Right lobe of liver (tissue), 6 donors: ENCODE results near the gene IREB2. TPM values are rescaled to one million over a fixed set of nuclear protein-coding genes. Genes with fewer than 3 reads are reported as not detected.

ENCODE experiments used
- ATAC-seq, 4 donors: fragments of 200-7000 bp; cut with Tn5 transposase; one replicate each; pipeline ENCODE4 v1.9.1; 2020; ENCODE audit warnings: mild to moderate bottlenecking in 4 of 4, moderate library complexity in 4 of 4
- DNase-seq, 3 donors: peaks; one replicate each; pipeline ENCODE4 v3.0.0-alpha.2; 2020
- H3K27ac ChIP-seq, 3 donors: fragments of 200-600 bp; one replicate each; pipeline ENCODE4 v1.8.0; 2022
- H3K27me3 ChIP-seq, 2 donors: fragments of 200-600 bp; one replicate each; pipeline ENCODE4 v1.8.0; 2022
- H3K36me3 ChIP-seq, 4 donors: fragments of 200-600 bp; sonication (generic) in 1 of 4; one replicate each; pipeline versions ENCODE4 v1.5.1 to v1.8.0; 2017 to 2022; ENCODE audit warnings: control low read depth in 1 of 4
- H3K4me1 ChIP-seq, 4 donors: fragments of 200-600 bp; sonication (generic) in 1 of 4; one replicate each; pipeline versions ENCODE4 v1.5.1 to v1.8.0; 2017 to 2022; ENCODE audit warnings: control low read depth in 1 of 4
- H3K4me3 ChIP-seq, 3 donors: fragments of 200-600 bp; one replicate each; pipeline ENCODE4 v1.8.0; 2022
- H3K9me3 ChIP-seq, 4 donors: fragments of 200-600 bp; sonication (generic) in 1 of 4; one replicate each; pipeline versions ENCODE4 v1.5.1 to v1.8.0; 2017 to 2022; ENCODE audit warnings: control low read depth in 1 of 4
- POLR2A ChIP-seq: fragments of 450-650 bp; IDR thresholded peaks from one replicate; pipeline ENCODE4 v1.6.1; 2017; ENCODE audit warnings: antibody characterized with exemption, mild to moderate bottlenecking
- WGBS: methylation state at CpG from one replicate; pipeline ENCODE4 v1.1.6; 2018; ENCODE audit warnings: low coverage, low lambda C conversion rate; ENCODE audit not compliant: insufficient coverage; ENCODE audit errors: missing lambda C conversion rate; 5-methylcytosine and 5-hydroxymethylcytosine counted together
- intact Hi-C, 2 donors: fragments of 100-400 bp; cut with DNase I; formaldehyde crosslinking; loops; one replicate each; pipeline versions ENCODE4 v1.11.2 to v1.14.1; 2022
- total RNA-seq, 6 experiments: library from RNA; depleted of rRNA in 2 of 6; stranded (reverse); fragments of >200 nt in 2 of 6; fragmentation: NEBNext Ultra II Directional in 3 of 6; extraction: Animal tissue kit (Norgen Biotek cat#: 25700) in 3 of 6; gene quantifications; one replicate each; pipeline versions ENCODE4 v1.1.0 to v1.2.4, GENCODE V29; 2016 to 2023
- TF ChIP-seq, protein P1 (sequence below), 4 donors: fragments of 200-600 bp in 3 of 4; fragments of 450-650 bp in 1 of 4; IDR thresholded peaks; one replicate each; pipeline versions ENCODE4 v1.5.1 to v1.8.0; 2016 to 2022; ENCODE audit warnings: antibody characterized with exemption in 4 of 4, mild to moderate bottlenecking in 2 of 4
- donor health status: DM: no; HTN: yes; CAD: no.
- donor health status: DM: no; HTN: no; CAD: no.
- donor health status: DM: no; HTN: no; CAD: no.
- donor health status: DM: no; HTN: yes; CAD: no.
- donor health status: DM: no; HTN: yes; CAD: no.

The IREB2 gene
- total RNA-seq, 6 experiments from 2014 or later = 17.1 to 36.2 (median 25.6) TPM

DNA sequence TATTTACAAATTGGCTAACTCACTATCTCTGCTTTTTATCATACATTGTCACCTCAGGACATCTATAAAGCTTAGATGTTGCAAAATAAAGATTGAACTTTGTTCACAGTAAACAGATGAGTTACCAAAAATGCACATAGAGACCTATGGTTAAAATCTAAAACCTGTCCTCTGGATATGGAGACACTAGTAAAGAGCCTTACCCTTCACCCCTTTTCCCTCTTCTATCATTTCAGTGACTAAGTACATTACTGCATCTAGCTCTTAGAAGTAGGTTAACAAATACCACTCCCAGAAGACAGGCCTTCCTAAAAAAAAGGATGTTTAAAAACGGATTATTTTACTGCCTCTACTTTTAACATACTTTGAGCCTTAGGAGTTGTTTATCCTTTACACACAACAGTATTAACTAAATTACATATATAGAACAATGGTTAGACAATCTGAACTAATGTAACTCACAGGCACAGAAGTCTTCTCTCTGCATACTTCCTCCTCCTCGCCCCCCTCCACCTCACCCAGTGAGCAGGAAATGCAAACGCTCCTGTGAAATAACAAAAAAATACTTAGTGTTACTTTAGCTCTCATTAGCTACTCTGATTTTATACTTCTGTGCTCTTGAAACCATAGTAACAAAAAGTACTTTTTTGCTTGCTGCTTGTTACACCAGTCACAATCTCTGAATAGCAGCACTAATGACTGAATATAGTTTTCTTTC is 23.3 kb downstream of the IREB2 start:
- Histone ChIP-seq H3K27ac (no peak overlapping the region), H3K4me3 (no peak overlapping the region), H3K9me3 (no peaks in the 10 kb centered on the region), H3K27me3 (no peaks in the 10 kb centered on the region), H3K36me3 (peaks cover 0 to 34% (median 11%) of the 10 kb centered on the region in 4 donors), H3K4me1 (peaks cover 0 to 20% (median 4%) of the 10 kb centered on the region in 4 donors)
- 43% methylated on average over 3 of the region's 3 CpGs for WGBS
- ATAC-seq = peak; percentile 16 to 65 (median 44)
- DNase-seq = no peak
- intact Hi-C loops = no loop called here
- TF ChIP-seq, protein P1, sequence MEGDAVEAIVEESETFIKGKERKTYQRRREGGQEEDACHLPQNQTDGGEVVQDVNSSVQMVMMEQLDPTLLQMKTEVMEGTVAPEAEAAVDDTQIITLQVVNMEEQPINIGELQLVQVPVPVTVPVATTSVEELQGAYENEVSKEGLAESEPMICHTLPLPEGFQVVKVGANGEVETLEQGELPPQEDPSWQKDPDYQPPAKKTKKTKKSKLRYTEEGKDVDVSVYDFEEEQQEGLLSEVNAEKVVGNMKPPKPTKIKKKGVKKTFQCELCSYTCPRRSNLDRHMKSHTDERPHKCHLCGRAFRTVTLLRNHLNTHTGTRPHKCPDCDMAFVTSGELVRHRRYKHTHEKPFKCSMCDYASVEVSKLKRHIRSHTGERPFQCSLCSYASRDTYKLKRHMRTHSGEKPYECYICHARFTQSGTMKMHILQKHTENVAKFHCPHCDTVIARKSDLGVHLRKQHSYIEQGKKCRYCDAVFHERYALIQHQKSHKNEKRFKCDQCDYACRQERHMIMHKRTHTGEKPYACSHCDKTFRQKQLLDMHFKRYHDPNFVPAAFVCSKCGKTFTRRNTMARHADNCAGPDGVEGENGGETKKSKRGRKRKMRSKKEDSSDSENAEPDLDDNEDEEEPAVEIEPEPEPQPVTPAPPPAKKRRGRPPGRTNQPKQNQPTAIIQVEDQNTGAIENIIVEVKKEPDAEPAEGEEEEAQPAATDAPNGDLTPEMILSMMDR (IDR thresholded peaks at IDR 0.05) = no peak
- TF ChIP-seq POLR2A = no peak

DNA sequence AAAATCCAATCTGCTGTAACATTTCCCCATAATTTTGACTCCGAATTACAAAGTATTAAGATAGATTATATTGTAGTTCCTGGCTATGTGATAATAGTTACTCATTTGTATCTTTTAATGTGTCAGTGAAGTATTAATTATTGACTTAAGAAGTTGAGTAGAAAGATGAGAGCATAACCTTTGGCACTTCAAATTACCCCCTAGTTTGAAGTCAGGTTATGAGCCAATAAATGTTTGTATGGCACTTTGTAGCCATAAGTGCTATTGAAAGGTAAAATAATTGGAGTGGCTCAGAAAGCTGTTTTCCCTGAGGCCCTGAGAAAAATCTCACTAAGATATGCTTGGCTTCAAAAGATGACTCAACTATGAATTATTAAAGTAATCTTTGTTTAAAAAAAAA is 31.0 kb downstream of the IREB2 start:
- Histone ChIP-seq H3K4me1 (no peaks in the 10 kb centered on the region), H3K4me3 (no peak overlapping the region), H3K9me3 (no peaks in the 10 kb centered on the region), H3K27ac (no peak overlapping the region), H3K36me3 (peaks cover 0 to 92% (median 35%) of the 10 kb centered on the region in 4 donors), H3K27me3 (no peaks in the 10 kb centered on the region)
- 42% methylated on average over 1 of the region's 1 CpG for WGBS
- no peak for DNase-seq
- TF ChIP-seq POLR2A = no peak
- TF ChIP-seq, protein P1 (IDR thresholded peaks at IDR 0.05) = no peak
- ATAC-seq = no peak
- intact Hi-C loops = no loop called here

DNA sequence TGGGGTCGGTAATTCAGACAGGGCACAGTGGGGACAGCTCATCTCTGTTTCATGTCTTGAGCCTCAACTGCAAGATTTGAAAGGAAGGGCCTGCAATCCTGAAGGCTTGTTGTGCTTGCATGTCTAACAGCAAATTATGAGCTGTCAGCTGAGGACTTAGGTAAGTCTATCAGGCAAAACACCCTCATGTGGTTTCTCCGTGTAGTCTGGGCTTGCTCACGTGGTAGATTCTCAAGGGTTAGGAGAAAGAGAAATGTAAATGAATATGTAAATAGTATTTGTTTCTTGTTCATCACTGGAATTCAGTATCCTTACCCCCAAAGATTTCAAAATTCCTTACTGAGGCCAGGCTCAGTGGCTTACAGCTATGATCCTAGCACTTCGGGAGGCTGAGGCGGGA is 39.3 kb downstream of the IREB2 start:
- Histone ChIP-seq H3K4me3 (no peak overlapping the region), H3K27me3 (no peaks in the 10 kb centered on the region), H3K4me1 (no peaks in the 10 kb centered on the region), H3K27ac (no peak overlapping the region), H3K9me3 (no peaks in the 10 kb centered on the region), H3K36me3 (peaks cover 0 to 70% (median 32%) of the 10 kb centered on the region in 4 donors)
- TF ChIP-seq POLR2A = no peak
- TF ChIP-seq, protein P1 (IDR thresholded peaks at IDR 0.05) = no peak
- ATAC-seq (no peak), DNase-seq (no peak)
- intact Hi-C loops = no loop called here
- WGBS = 75% methylated on average over 4 of the region's 5 CpGs

DNA sequence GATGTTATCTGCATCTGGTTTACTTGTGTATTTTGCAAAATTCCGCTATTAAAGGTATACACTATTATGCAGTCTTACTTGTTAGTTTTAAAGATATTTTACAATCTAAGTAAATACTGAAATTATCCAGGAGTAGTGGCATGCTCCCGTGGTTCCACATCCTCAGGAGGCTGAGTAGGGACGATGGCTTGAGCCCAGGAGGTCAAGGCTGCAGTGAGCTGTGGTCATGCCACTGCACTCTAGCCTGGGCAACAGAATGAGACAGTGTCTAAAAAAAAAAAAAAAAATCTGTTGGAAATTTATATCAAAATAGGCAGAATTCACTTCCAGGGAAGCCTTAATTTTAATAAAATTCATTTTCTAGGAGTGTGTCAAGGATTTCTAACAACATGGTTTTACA is 41.6 kb downstream of the IREB2 start:
- WGBS = 77% methylated on average over 3 of the region's 3 CpGs

More for the DNA sequence above, 41.6 kb downstream of the IREB2 start:
- no peak overlapping the region for H3K4me3 ChIP-seq
- intact Hi-C loops = no loop called here
- no peaks in the 10 kb centered on the region for H3K4me1 ChIP-seq
- TF ChIP-seq, protein P1 (IDR thresholded peaks at IDR 0.05) = no peak
- TF ChIP-seq POLR2A = no peak
- no peaks in the 10 kb centered on the region for H3K9me3 ChIP-seq
- H3K27ac ChIP-seq = no peak overlapping the region
- H3K27me3 ChIP-seq = no peaks in the 10 kb centered on the region
- ATAC-seq (no peak), DNase-seq (no peak)
- H3K36me3 ChIP-seq = peaks cover 6 to 64% (median 27%) of the 10 kb centered on the region in 4 donors
